PC-3 (cell line): ENCODE data around the gene PACRG. TPM values are rescaled to one million over a fixed set of nuclear protein-coding genes. Genes with fewer than 3 reads are reported as not detected.

Experiments
- ATAC-seq: fragments of 200-7000 bp; cut with Tn5 transposase; 2 replicates; pipeline ENCODE4 v1.9.1; 2020; ENCODE audit warnings: mild to moderate bottlenecking, moderate library complexity
- BruUV-seq: library from RNA; stranded (reverse); fragments of 400-500 nt; replicated peaks from 2 replicates; lab custom pipeline; 2021; lab: Mats Ljungman, UMichigan
- CTCF ChIA-PET: fragments of 300-600 bp; sonication (Branson Sonifier 250); formaldehyde crosslinking; loops from one replicate; lab custom pipeline; 2022; ENCODE audit warnings: antibody characterized with exemption; lab: Charles Lee
- POLR2A ChIA-PET: fragments of 300-600 bp; sonication (Branson Sonifier 250); formaldehyde crosslinking; loops from one replicate; lab custom pipeline; 2022; ENCODE audit warnings: antibody characterized with exemption; ENCODE audit not compliant: unreplicated experiment; lab: Charles Lee
- DNase-seq: peaks from one replicate; pipeline ENCODE4 v3.0.0-alpha.2; 2015
- H2AFZ ChIP-seq: fragments of 300-600 bp; sonication (generic); 2 replicates; pipeline ENCODE4 v1.6.0; 2016; ENCODE audit warnings: antibody characterized with exemption, low read length
- H3F3A ChIP-seq: fragments of 300-600 bp; sonication (generic); one replicate; pipeline ENCODE4 v1.6.0; 2017; ENCODE audit warnings: antibody characterized with exemption, low read length, control low read depth, mild to moderate bottlenecking; ENCODE audit not compliant: unreplicated experiment
- H3K27ac ChIP-seq: fragments of 300-600 bp; sonication (generic); 2 replicates; pipeline ENCODE4 v1.5.1; 2016; ENCODE audit warnings: mild to moderate bottlenecking, low read length
- H3K27me3 ChIP-seq: fragments of 300-600 bp; sonication (generic); 2 replicates; pipeline ENCODE4 v1.6.1; 2016; ENCODE audit warnings: low read length, mixed read lengths
- H3K36me3 ChIP-seq: fragments of 300-600 bp; sonication (generic); 2 replicates; pipeline ENCODE4 v1.6.1; 2016; ENCODE audit warnings: low read depth, mixed run types, low read length, mixed read lengths
- H3K4me1 ChIP-seq: fragments of 300-600 bp; sonication (generic); 2 replicates; pipeline ENCODE4 v1.5.1; 2016; ENCODE audit warnings: low read length; ENCODE audit not compliant: insufficient read depth
- H3K4me2 ChIP-seq: fragments of 300-600 bp; sonication (generic); 2 replicates; pipeline ENCODE4 v1.6.0; 2016; ENCODE audit warnings: low read length
- H3K4me3 ChIP-seq: fragments of 300-600 bp; sonication (generic); 2 replicates; pipeline ENCODE4 v1.5.1; 2016; ENCODE audit warnings: mild to moderate bottlenecking, low read length, mixed read lengths
- H3K79me2 ChIP-seq: fragments of 300-600 bp; sonication (generic); 2 replicates; pipeline ENCODE4 v1.6.1; 2017; ENCODE audit warnings: low read length, mixed read lengths
- H3K9ac ChIP-seq: fragments of 300-600 bp; sonication (generic); 2 replicates; pipeline ENCODE4 v1.6.0; 2016; ENCODE audit warnings: mild to moderate bottlenecking, low read length
- H3K9me2 ChIP-seq: fragments of 300-600 bp; sonication (generic); replicated peaks from 2 replicates; pipeline ENCODE4 v1.6.1; 2016; ENCODE audit warnings: mixed run types, low read length, mixed read lengths
- H3K9me3 ChIP-seq: fragments of 300-600 bp; sonication (generic); 2 replicates; pipeline ENCODE4 v1.6.1; 2016; ENCODE audit warnings: low read length, mixed read lengths
- H4K20me1 ChIP-seq: fragments of 300-600 bp; sonication (generic); 2 replicates; pipeline ENCODE4 v1.6.1; 2016; ENCODE audit warnings: low read length, mixed read lengths
- EZH2 ChIP-seq: fragments of 300-600 bp; sonication (generic); IDR thresholded peaks from one replicate; pipeline ENCODE4 v1.6.1; 2017; ENCODE audit warnings: antibody characterized with exemption, mild to moderate bottlenecking, low read length; ENCODE audit not compliant: unreplicated experiment
- EZH2phosphoT487 ChIP-seq: fragments of 300-600 bp; sonication (generic); IDR thresholded peaks from 2 replicates; pipeline ENCODE4 v1.6.1; 2018; ENCODE audit warnings: mild to moderate bottlenecking, antibody characterized with exemption, low read length, borderline replicate concordance
- intact Hi-C: fragments of 100-400 bp; cut with micrococcal nuclease; formaldehyde crosslinking; loops from 2 replicates; pipeline ENCODE4 v1.9.0; 2023
- total RNA-seq: library from RNA; depleted of rRNA; stranded (reverse); fragments of >200 nt; gene quantifications from 2 replicates; pipeline ENCODE4 v1.2.3, GENCODE V29; 2014
- TF ChIP-seq, protein P1 (sequence below): fragments of 300-600 bp; sonication (generic); conservative IDR thresholded peaks from 2 replicates; pipeline ENCODE4 v1.5.1; 2017; ENCODE audit warnings: antibody characterized with exemption, low read depth, mild to moderate bottlenecking, low read length

The PACRG gene
- total RNA-seq, 1 experiment from 2014 or later, result not detected

DNA sequence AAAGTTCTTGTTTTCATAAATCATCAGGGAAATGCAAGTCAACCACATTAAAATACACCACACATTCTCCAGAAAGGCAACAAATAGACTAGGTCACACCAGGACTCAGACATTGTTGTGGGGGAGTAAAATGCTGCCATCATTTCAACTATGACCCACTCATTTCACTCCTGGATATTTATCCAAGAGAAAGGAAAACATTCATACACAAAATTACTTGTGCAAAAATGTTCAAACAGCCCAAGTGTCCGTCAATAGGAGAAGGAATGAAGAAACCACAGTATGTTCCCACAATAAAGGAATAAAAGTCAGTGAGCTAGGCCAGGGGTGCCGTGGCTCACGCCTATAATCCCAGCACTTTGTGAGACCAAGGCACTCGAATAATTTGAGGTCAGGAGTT lies 605.3 kb downstream of the PACRG start:
- no peaks in the 10 kb centered on the region for H3K36me3 ChIP-seq
- no peaks in the 10 kb centered on the region for H3K9me3 ChIP-seq
- TF ChIP-seq EZH2phosphoT487, result no peak
- TF ChIP-seq, protein P1, sequence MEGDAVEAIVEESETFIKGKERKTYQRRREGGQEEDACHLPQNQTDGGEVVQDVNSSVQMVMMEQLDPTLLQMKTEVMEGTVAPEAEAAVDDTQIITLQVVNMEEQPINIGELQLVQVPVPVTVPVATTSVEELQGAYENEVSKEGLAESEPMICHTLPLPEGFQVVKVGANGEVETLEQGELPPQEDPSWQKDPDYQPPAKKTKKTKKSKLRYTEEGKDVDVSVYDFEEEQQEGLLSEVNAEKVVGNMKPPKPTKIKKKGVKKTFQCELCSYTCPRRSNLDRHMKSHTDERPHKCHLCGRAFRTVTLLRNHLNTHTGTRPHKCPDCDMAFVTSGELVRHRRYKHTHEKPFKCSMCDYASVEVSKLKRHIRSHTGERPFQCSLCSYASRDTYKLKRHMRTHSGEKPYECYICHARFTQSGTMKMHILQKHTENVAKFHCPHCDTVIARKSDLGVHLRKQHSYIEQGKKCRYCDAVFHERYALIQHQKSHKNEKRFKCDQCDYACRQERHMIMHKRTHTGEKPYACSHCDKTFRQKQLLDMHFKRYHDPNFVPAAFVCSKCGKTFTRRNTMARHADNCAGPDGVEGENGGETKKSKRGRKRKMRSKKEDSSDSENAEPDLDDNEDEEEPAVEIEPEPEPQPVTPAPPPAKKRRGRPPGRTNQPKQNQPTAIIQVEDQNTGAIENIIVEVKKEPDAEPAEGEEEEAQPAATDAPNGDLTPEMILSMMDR, result no peak
- no peak for TF ChIP-seq EZH2
- H3F3A ChIP-seq, result no peaks in the 10 kb centered on the region
- no TSS peak for BruUV-seq
- no peak overlapping the region for H3K4me3 ChIP-seq
- ChIA-PET POLR2A (no interaction called here), CTCF (no interaction called here)
- intact Hi-C loops, result no loop called here
- no peaks in the 10 kb centered on the region for H3K4me1 ChIP-seq
- no peaks in the 10 kb centered on the region for H3K9me2 ChIP-seq
- H2AFZ ChIP-seq, result no peak overlapping the region
- H3K27me3 ChIP-seq, result no peaks in the 10 kb centered on the region
- H3K79me2 ChIP-seq, result no peaks in the 10 kb centered on the region
- H4K20me1 ChIP-seq, result no peaks in the 10 kb centered on the region
- H3K27ac ChIP-seq, result no peak overlapping the region
- H3K4me2 ChIP-seq, result no peak overlapping the region
- no peak overlapping the region for H3K9ac ChIP-seq
- ATAC-seq (no peak), DNase-seq (no peak)

DNA sequence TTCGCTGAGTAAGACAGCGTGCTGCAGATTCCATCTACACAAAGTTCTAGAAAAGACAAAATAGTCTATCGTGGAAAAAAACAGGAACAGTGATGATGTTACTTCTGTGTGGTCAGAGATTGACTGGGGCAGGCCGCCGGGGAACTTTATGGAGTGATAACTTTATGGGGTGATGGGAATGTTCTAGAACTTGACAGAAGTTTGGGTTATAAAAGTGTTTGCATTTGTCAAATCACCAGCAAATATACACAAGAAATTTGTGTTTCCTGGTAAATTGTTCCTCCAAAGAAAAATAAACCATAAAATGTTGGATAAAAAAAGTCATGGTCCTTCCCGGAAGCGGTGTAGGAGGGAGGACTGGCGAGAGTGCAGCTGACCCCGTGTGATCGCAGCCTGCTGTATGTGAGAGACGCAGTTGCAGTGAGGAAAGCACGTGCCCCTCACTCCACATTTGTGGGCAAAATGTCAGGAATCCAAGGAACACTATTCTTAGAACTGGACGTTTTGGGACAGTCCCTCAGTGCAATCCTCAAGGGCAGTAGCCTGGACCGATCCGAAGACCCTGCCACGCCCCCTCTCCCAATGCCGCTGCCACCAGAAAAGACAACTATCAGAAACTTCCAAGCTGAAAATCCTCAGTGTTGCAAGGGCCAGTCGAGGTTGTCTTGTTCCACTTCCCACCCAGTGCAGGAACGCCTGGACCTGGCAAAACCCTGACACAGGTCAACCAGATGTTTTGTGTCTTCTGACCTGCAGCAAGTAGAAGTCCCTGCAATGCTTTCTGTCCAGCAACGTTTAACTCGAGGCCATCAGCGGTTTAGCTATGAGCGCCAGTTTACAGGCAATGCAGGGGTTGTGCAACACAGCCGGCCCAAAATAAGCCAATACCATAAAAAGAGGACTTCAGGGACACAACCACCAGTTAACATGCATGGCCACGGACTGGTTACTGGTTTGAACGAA lies 606.2 kb downstream of the PACRG start:
- ChIA-PET CTCF (no interaction called here), POLR2A (no interaction called here)
- no TSS peak for BruUV-seq
- Histone ChIP-seq H3K4me1 (no peaks in the 10 kb centered on the region), H3F3A (no peaks in the 10 kb centered on the region), H3K36me3 (no peaks in the 10 kb centered on the region), H3K9ac (no peak overlapping the region), H2AFZ (no peak overlapping the region), H3K27me3 (no peaks in the 10 kb centered on the region), H3K9me2 (no peaks in the 10 kb centered on the region), H3K9me3 (no peaks in the 10 kb centered on the region), H4K20me1 (no peaks in the 10 kb centered on the region), H3K4me2 (no peak overlapping the region), H3K27ac (no peak overlapping the region), H3K4me3 (no peak overlapping the region), H3K79me2 (no peaks in the 10 kb centered on the region)
- intact Hi-C loops, result no loop called here
- TF ChIP-seq, protein P1, result no peak
- TF ChIP-seq EZH2phosphoT487 (no peak), EZH2 (no peak)
- ATAC-seq (no peak), DNase-seq (no peak)

DNA sequence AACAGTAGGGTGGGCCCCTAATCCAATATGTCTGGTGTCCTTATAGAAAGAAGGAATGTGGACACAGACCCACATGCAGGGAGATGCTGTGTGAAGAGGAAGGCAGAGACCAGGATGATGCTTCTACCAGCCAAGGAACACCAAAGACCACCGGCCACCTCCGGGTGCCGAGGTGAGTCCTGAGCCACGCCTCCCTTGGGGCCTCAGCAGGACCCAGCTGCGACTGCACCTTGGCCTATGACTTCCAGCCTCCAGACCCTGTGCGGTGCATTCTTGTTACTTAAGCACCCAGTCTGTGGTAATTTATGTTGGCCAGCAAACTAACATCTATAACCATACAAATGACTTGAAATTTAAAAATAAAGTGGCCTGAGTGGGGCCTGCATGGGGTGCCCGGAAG lies 607.3 kb downstream of the PACRG start:
- POLR2A ChIA-PET, result no interaction called here
- H3K9me3 ChIP-seq, result no peaks in the 10 kb centered on the region
- H3K79me2 ChIP-seq, result no peaks in the 10 kb centered on the region
- H3K4me2 ChIP-seq, result no peak overlapping the region
- H3K27me3 ChIP-seq, result no peaks in the 10 kb centered on the region
- intact Hi-C loops, result no loop called here
- no peaks in the 10 kb centered on the region for H3K9me2 ChIP-seq
- no peak for ATAC-seq
- H3K4me3 ChIP-seq, result no peak overlapping the region
- CTCF ChIA-PET, result no interaction called here
- no peak overlapping the region for H3K9ac ChIP-seq
- H3K4me1 ChIP-seq, result no peaks in the 10 kb centered on the region
- TF ChIP-seq EZH2phosphoT487, result no peak
- TF ChIP-seq, protein P1, result no peak
- TF ChIP-seq EZH2, result no peak
- H2AFZ ChIP-seq, result no peak overlapping the region
- H3F3A ChIP-seq, result no peaks in the 10 kb centered on the region
- H4K20me1 ChIP-seq, result no peaks in the 10 kb centered on the region
- no peak overlapping the region for H3K27ac ChIP-seq
- no peaks in the 10 kb centered on the region for H3K36me3 ChIP-seq
- no TSS peak for BruUV-seq
- no peak for DNase-seq
